Measurements from ENCODE around the gene CD37. TPM values are rescaled to one million over a fixed set of nuclear protein-coding genes. Genes with fewer than 3 reads are reported as not detected.

Gene CD37
- total RNA-seq, 1 experiment from 2014 or later, result not detected

GRCh38 chr19:49301165-49301865 lies 33.9 kb upstream of the CD37 start:
- H4K20me1 ChIP-seq (ENCODE audit: control insufficient read depth, insufficient read depth, insufficient read length), result no peaks in the 10 kb centered on the region
- no peak overlapping the region for H3K9ac ChIP-seq (ENCODE audit: extremely low read depth, insufficient read length, low read length)
- no peaks in the 10 kb centered on the region for H3K27me3 ChIP-seq (ENCODE audit: insufficient read depth, low read length)
- H2BK5ac ChIP-seq (ENCODE audit: insufficient read length, low read length), result no peak overlapping the region
- Mint-ChIP-seq H3K27me3 (ENCODE audit: low read depth) (no peaks in the 10 kb centered on the region; the same call in 1 of the 2 replicates), H3K9me3 (peaks cover 4 to 5% of the 10 kb centered on the region in 2 experiments; a peak in 1 of 5 replicates), H3K27ac (no peak overlapping the region), H3K4me1 (peaks cover 11 to 15% of the 10 kb centered on the region in 2 experiments), H3K36me3 (ENCODE audit: insufficient read depth in 1 of 3, low read depth in 3 of 3) (peaks cover 0 to 5% (median 2%) of the 10 kb centered on the region in 3 experiments; a peak in 2 of 7 replicates), H3K4me3 (no peak overlapping the region)
- no peak overlapping the region for H4K91ac ChIP-seq (ENCODE audit: insufficient read length, low read depth, low read length)
- H2BK120ac ChIP-seq (ENCODE audit: low read depth, low read length, poor library complexity, severe bottlenecking), result no peak overlapping the region
- no peak overlapping the region for H3K27ac ChIP-seq (ENCODE audit: insufficient read length, low read depth, low read length)
- no peak overlapping the region for H3K4ac ChIP-seq (ENCODE audit: low read depth, low read length)
- no peak overlapping the region for H3K56ac ChIP-seq (ENCODE audit: insufficient read length, low read depth, low read length)
- H3K4me2 ChIP-seq (ENCODE audit: insufficient read depth, insufficient read length, low read length), result peak overlapping the region; percentile 13
- no peaks in the 10 kb centered on the region for H3K23me2 ChIP-seq (ENCODE audit: insufficient read length, low read depth, low read length, poor library complexity, severe bottlenecking)
- H3K18ac ChIP-seq (ENCODE audit: insufficient read length, low read depth, low read length), result no peak overlapping the region
- peak overlapping the region; percentile 93 for H2AFZ ChIP-seq (ENCODE audit: low read length)
- no peaks in the 10 kb centered on the region for H3K79me1 ChIP-seq (ENCODE audit: insufficient read depth, low read depth, low read length, poor library complexity, severe bottlenecking)
- H4K8ac ChIP-seq (replicated peaks; ENCODE audit: insufficient read length, low read depth, low read length), result no peak overlapping the region
- H2BK20ac ChIP-seq (ENCODE audit: low read depth, low read length, poor library complexity, severe bottlenecking), result no peak overlapping the region
- H3K79me2 ChIP-seq (ENCODE audit: insufficient read depth, low read length), result no peaks in the 10 kb centered on the region
- H3K14ac ChIP-seq (ENCODE audit: insufficient read depth, low read length), result no peak overlapping the region
- no peak overlapping the region for H4K5ac ChIP-seq (ENCODE audit: insufficient read length, low read depth, low read length)
- peak; percentile 97 for TF ChIP-seq CTCF (conservative IDR thresholded peaks at IDR 0.05)
- no CpG with 5 or more reads among the region's 8 CpGs for WGBS (ENCODE audit: extremely low coverage, insufficient read length, low lambda C conversion rate)
- peak; percentile 86 for DNase-seq
- no peak overlapping the region for H3T11ph ChIP-seq (ENCODE audit: low read length)
- H3K9me3 ChIP-seq (ENCODE audit: control insufficient read depth, low read depth, low read length), result no peaks in the 10 kb centered on the region
- H2BK15ac ChIP-seq (ENCODE audit: low read depth, low read length), result no peak overlapping the region
- no peak overlapping the region for H2AK5ac ChIP-seq (ENCODE audit: insufficient read length, low read length)
- H2BK12ac ChIP-seq (ENCODE audit: insufficient read length, low read depth, low read length), result no peak overlapping the region
- H3K4me1 ChIP-seq (ENCODE audit: insufficient read depth, low read length), result no peaks in the 10 kb centered on the region; the same call in 1 of the 2 replicates
- no peak overlapping the region for H3K23ac ChIP-seq (ENCODE audit: insufficient read length, low read depth, low read length)

Data from H9 (cell line).